GM21360 (cell line): Measurements from ENCODE around the gene WNT11.

Experiments used
- ATAC-seq: cut with Tn5 transposase; IDR thresholded peaks from one replicate; pipeline ENCODE4 v1.9.1; 2021; ENCODE audit warnings: mild to moderate bottlenecking, moderate library complexity; ENCODE audit not compliant: unreplicated experiment

The WNT11 gene

DNA sequence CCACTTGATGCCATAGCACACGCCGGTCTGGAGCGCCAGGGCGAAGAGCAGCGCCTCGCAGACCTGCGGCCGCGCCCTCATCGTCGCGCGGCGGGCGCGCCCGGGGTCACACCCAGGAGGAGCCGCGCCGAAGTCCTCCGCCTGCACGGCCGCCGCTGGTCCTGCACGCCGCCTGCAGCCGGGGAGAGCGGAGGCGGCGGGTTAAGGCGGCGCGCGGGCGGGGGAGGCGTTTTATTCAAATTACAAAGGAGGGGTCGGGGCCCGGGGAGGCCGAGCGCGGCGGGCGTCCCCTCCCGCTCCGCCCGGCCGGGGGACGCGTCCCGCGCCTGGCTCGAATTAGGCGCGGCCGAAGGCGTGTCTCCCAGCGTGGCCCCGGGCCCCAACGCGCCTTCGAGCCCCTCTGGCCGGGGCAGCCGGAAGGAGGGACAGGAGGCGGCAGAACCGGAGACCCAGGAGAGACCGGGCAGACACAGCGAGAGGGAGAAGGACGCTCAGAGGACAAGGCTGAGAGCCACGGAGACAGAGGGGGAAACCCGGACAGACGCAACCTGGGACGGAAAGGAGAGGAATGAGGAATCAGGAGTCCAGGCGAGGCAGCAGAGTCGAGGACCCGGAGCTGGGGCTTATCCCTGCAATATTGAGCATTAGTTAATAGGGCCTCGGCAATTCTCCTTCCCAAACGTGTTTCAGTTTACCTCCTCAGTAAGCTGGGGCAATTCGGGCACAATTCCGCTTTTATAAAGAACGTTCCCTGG, at the start of gene WNT11:
WNT11 (minus strand) TSS at position 176 of the 755 bp plus-strand sequence; CDS start at position 81, 95 bp downstream.
- no peak for ATAC-seq

- ATAC-seq, result no peak
These were observed 47.1 kb upstream of the WNT11 start for GRCh38 chr11:76253416-76253815.

GRCh38 chr11:76252631-76253070, 46.3 kb upstream of the WNT11 start:
- no peak for ATAC-seq

- no peak for ATAC-seq
These were observed 45.3 kb upstream of the WNT11 start for GRCh38 chr11:76251576-76251975.

- ATAC-seq, result no peak
These were observed 44.9 kb upstream of the WNT11 start for GRCh38 chr11:76251226-76251575.

DNA sequence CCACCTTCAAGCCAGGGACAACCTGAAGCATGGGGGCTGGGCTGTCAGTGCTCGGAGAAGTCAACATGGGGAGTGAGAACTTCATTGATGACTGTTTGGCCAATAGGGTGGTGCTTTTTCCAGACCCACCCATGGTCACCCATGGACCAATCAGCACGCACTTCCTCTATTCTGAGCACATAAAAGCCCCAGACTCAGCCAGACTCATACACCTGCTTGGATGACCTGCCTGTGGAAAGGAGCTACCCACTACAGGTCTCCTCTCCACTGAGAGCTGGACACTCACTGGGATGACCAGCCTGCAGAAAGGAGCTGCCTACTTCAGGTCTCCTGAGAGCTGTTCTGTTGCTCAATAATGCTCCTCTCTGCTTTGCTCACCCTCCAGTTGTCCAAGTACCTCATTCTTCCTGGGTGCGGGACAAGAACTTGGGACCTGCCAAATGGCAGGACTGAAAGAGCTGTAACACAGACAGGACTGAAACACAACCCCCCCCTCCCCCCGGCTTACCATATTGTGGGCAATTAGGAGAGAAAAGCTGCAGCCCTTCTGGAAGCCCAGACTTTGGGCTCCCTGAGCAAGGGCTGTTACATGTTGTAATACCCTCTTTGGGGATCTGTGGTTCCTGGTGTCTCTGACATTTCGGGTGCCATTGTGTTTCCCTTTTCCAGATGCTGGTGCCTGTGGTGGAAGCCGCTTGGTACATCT, 44.4 kb upstream of the WNT11 start:
- no peak for ATAC-seq

- ATAC-seq, result no peak
These were observed 43.0 kb upstream of the WNT11 start for GRCh38 chr11:76249195-76249741.

- ATAC-seq, result no peak
These were observed 41.9 kb upstream of the WNT11 start for GRCh38 chr11:76248210-76248609.

GRCh38 chr11:76247091-76247490, 40.8 kb upstream of the WNT11 start:
- ATAC-seq, result no peak

GRCh38 chr11:76246271-76246933, 40.1 kb upstream of the WNT11 start:
- no peak for ATAC-seq

DNA sequence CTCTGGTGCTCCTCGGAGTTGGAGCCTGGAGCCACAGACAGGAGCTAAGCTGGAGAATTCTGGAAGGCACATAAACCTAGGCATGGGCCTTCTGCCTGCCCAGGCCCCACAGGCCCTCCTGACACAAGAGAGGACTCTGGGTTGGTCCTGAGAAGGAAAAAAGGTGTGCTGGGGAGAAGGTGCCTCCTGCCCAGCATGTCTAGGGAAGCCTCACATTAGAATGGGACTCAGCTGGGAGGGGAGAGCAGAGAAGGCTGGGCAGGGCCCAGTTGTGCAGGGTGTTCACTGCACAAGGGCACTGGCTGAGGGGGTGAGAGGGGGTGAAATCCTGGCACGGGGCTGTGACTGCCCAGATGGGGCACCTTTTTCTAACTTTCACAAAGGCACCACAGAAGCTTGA, 39.4 kb upstream of the WNT11 start:
- ATAC-seq, result no peak

DNA sequence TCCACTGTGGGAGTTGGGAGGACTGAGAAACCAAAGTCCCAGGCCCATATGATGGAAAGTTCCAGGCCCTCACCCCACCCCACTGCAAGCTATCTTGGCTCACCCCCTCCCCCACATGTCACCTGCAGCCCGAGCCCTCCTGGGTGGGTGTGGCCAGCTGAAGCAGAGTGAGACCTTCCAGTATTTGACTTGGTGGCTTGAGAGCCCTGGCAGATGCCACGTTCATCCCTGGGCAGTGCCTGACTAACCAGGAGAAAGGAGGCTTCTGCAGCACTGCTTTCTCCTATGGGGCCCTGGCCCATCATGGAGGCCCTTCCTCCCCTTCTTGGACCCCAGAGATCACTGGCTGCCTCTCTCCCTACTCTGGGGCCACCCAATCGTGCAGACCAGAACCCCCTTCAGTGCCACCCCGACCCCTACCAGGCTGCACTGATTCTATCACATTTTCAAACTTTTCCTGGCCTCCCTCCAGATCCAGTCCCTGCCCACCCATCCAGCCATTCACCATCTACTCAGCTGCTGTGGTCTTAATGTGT, 38.1 kb upstream of the WNT11 start:
- no peak for ATAC-seq

DNA sequence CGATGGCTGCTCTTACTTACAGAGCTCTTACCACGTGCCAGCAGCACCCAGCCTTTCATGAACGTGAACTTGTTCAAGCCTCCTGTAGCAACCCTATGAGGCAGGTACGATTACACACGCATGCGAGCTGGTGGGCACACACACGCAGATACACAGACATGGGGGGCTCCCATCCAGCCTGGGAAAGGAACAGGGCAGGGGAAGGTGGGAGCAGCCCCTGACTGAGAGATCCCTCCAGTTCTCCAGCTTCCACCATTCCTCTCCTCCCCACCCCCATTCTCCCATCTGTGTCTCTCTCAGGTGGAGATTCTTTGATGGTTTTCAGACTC, 37.6 kb upstream of the WNT11 start:
- ATAC-seq, result no peak

DNA sequence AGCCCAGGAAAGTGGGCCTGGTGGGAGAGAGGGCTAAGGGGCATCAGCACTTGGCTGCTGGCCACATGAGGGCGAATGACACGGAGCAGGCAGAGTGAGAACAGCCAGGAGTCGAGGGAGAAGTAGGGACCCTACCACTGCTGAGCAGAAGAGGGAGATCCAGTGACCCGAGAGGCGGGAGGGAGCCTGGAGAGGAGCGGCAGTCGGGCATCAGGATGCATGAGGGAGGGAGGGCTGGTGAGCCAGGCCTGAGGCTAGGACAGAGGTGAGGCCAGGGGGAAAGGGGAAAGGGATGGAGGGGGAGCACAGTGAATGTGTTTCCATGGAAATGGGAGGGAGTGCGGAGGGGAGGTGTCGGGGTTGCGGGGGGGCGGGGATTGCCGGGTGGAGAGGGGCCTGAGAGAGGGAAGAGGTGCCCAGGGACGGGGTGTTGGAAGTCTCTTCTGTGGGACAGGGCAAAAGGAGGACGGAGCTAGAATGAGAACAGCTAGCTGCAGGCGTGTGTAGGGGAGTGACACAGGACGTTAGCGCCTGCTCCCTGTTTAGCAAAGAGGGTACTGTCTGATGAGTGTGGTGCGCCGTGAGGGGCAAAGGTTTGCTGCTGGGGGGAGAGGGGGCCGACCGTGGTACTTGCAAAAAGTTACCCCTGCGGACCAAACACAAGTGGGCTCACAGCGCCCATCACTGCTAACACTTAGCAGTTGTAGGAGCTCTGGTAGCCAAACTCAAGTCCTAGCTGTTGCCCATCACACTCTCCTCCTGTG, 37.1 kb upstream of the WNT11 start:
- no peak for ATAC-seq

GRCh38 chr11:76242004-76242779, 35.9 kb upstream of the WNT11 start:
- ATAC-seq, result no peak

DNA sequence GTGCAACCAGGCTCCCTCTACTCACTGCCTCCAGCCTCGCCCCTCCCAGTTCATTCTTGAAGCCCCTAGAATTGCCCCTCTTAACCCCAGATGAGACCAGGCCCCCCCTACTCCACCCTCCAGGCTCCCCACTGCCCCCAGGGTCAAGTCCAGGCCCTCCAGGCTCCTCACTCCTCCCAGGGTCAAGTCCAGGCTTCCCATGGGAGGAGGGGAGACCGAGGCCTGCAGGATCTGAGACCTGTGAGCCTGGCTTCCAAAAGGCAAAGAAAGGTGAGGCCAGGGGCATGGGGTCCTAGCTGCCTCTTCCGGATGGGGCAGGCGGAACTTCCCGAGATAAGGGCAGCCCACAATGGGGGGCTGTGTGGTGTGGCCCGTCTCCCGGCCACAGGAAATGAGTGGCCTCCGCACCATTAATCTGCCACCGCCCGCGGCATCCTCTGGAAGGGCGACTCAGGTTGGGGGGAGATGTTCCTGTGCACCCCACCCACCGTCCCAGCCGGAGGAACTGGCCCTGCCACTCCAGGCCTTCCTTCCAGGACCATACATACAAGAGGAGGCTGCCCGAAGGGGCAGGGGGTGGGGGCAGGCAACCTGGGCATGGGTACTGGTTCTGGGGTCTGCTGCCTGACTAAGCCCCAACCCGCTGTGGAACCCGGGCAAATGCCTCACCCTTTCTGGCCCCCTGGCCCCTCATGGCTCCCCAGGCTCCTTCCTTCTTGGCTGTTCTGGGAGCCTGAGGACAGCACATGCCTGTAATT, 35.1 kb upstream of the WNT11 start:
- no peak for ATAC-seq

DNA sequence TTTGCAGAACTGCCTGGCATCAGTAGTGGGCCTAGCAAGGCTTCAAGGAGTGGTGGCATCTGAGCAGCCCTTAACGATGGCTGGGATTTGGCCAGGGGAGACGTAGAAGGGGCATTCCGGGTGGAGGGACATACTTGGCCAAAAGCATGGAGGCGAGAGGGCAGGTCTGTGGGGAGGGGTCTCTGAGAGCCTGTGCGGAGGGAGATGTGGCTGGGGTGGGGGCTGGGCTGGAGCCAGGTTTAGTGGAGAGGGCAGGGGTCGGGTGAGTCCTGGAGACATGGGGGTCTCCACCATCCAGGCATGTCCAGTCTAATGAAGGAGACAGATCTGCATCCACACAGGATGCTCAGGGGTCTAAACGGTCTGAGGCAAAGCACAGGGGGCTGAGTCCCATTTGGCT, 34.4 kb upstream of the WNT11 start:
- no peak for ATAC-seq

- ATAC-seq, result no peak
These were observed 33.8 kb upstream of the WNT11 start for GRCh38 chr11:76240161-76240540.

DNA sequence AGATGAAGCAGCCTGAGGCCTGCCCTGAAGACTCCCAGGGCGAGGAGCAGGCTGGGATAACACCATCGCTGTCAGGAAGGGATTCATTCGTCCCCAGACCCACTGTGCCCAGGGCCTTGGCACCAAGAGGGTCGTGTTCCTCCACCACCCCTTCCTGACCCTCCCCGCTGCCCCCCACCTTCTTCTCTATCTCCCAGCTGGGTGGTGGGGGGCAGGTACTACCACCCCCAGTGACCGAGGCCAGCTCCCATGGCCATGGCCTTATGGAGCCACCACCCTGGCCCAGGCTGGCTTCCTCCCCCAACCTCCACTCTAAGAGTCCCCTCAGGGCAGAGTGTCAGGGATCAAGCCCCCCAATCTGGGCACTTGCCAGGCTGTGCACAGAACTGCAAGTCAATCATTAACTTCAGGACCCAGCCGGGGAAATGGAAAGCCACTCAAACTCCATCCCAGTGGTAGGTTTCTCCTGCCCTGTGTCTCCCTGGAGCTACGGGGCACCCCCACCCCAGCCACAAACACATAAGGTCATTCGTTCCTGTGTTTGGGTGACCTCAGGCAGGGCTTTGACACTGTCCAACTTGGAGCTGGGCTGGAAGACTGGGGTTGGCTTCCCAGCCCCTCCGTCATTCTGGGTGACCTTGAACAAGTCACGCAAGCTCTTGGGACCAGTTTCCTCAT, 33.3 kb upstream of the WNT11 start:
- no peak for ATAC-seq
